Loucy (cell line): ENCODE results near the gene OXCT2.

Source experiments
- CTCF ChIP-seq: fragments of 200-600 bp; sonication (generic); conservative IDR thresholded peaks from 2 replicates; pipeline ENCODE4 v1.5.1; 2014; ENCODE audit warnings: mild to moderate bottlenecking, antibody characterized with exemption, low read length
- EZH2phosphoT487 ChIP-seq: fragments of 200-600 bp; IDR thresholded peaks from 2 replicates; pipeline ENCODE4 v1.6.1; 2018; ENCODE audit warnings: antibody characterized with exemption, mild to moderate bottlenecking, moderate library complexity, borderline replicate concordance

- no peak for TF ChIP-seq CTCF
- no peak for TF ChIP-seq EZH2phosphoT487
Observed at GRCh38 chr1:39791838-39792237, 20.7 kb upstream of the OXCT2 start.
